HG03460 (cell line): ENCODE measurements around the gene NUDT22.

Experiments
- ATAC-seq: cut with Tn5 transposase; IDR thresholded peaks from one replicate; pipeline ENCODE4 v1.9.1; 2021; ENCODE audit not compliant: unreplicated experiment

NUDT22 gene

DNA sequence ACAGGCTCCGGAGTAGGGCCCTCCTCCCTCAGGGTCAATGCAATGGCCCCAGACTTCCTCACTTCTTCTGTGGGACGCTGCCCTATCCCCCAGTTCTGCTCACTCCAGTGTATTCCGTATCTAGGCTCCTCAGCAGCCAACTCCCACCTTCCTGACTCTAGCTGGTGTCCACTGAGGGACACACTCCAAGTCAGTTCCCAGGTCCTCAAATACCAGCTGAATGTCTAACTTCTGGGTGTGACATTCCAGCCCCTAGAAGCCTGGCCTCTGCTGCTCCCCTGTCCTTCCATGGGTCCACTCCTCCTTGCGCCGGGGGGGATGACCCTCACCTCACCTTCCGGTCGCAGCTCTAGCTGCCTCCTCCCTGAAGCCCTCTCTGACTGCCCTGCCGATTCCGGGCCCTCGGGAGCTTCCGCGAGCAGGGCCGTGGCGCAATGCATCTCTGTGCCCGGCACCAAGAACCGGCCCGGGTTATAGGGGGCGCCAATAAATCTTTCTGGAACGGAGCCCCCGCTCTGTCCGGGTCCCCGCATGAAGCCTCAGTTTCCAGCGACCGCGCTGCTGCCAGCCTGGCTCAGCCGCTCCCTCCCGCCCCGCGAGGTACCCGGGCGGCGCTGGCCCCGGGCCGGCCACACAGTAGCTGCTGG is 42.9 kb downstream of the NUDT22 start:
- ATAC-seq: peak; percentile 11

DNA sequence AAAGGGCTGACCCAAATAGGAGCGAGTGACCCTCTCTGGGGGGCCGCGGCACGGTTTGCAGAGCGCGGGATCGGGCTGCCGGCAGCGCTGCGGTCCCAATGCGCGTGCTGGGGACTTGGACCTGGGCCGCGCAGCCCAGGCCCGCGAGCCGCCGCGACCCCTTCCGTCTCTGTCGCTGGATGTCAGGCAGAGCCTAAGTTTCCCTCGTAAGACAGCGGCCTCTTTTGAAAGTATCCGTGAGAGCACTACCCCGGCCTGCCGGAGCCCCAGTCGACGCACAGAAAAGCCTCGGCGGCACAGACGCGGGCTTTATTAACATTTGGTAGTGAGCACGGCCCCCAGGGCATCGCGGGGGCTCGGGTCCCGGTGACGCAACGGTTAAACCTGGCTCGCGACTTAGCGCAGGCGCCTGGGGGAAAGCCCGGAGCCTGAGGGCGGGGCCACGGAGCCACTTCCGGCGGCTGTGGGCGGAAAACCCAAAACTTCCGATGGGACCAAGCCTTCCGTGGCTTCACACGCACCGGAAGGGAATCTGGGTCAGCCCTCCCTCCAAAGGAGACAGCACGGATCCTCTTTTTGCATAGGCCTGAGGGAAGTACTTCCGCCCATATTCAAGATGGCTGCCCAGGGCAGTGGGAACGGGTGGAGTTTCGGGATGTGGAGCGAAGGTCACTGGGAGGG is 43.6 kb downstream of the NUDT22 start:
- peak; percentile 59 for ATAC-seq

- no peak for ATAC-seq
Measured at GRCh38 chr11:64275031-64275800, 49.1 kb downstream of the NUDT22 start.

- ATAC-seq: no peak
Measured at GRCh38 chr11:64275841-64276240, 49.8 kb downstream of the NUDT22 start.

DNA sequence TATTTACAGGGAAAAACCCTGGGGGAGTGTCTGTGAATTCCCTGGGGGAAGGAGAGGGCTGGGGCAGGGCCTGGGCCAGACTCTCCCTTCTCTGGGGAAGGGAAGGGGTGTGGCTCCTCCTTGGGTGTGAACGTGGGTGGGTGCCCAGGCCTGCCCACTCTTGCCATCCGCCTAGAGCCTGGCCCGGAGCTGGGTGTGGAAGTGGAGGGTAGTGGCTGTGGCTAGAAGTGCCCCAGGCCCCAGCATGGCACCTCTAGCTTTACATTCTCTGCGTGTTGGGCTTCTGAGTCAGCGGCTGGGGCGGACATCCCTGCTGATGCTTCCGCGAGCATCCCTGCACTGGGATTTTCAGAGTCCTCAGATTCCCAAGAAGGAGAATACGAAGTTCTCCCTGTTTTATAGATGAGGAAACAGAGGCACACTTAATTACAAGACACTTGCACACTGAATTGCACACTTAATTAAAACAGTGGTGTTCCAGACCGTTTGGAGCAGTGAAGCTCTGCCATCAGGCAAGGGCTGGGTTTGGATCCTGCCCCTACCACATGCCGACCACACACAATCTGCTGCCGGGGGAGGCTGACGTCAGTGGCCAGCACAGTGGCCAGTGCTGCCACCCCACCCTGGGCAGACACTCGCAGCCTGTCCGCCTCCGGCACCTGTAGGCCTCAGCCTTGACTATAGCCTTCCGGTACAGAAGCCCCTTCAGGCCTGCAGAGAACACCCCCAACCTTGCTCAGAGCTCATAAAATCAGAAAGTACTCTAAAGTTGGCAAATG is 50.8 kb downstream of the NUDT22 start:
- no peak for ATAC-seq

DNA sequence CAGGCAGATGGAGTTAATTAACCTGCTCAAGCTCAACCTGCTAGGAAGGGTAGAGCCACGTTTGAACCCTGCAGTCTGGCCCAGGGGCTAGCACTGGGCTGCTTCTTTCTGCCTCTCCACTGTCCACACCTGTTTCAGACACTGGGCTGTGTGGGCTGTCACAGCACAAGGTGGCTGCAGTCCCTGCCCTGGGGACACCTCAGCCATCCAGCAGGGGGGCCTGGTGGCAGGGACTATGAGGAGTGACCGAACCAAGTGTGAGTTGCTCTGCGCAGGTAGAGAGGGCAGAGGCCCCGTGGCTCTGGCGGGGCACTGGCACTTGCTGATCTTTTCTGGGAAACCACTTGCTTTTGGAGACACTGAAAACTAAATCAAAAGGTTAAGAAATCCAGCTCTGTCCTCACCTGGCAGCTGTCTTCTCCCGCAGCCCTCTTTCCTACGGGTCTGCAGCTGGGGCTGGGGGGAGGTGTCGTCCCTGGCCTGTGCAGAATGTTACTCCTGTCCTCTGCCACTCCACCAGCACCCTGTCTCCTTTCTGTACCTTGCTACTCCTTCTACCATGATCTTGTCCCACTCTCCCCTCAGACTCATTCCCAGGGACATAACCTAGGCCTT is 52.6 kb downstream of the NUDT22 start:
- ATAC-seq: no peak
